ENCODE measurements around the gene EIPR1.

DNA sequence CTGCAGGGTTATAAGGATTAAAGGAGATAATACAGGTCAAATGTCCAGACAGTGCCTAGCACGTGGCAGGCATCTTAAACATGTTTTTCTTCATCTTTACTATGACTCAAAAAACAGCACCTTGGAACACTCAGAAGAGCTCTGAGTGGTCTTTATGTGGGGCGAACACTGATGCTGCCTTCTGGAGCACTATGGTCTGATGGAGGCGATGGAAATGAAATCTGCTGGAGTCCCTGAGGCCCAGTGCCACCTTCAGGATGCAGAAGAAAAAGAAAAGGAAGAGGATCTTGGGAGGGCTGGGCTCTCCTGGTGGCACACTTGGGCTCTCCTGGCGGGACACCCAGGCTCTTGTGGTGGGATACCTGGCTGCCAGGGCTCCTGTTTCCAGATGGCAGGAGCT lies 171.8 kb downstream of the EIPR1 start:
- no peak for TF ChIP-seq FOXA1 (IDR thresholded peaks at IDR 0.05)
- no peak for TF ChIP-seq FOXA1 (CRISPR knock-in tag; IDR thresholded peaks at IDR 0.05)
- TF ChIP-seq ZSCAN20 (CRISPR knock-in tag; IDR thresholded peaks at IDR 0.05; ENCODE audit: borderline replicate concordance) = no peak

Data from HepG2 (cell line).